Activated T-cell treated with anti-CD3 and anti-CD28 coated beads, Interleukin-2, amount 50 U/mL, for 4 hours (primary cell): ENCODE results near the gene LMNTD2. TPM values are rescaled to one million over a fixed set of nuclear protein-coding genes. Genes with fewer than 3 reads are reported as not detected.

Experiments
- ATAC-seq, 2 donors: fragments of 200-7000 bp; cut with Tn5 transposase; one replicate each; pipeline ENCODE4 v1.10.0; 2021
- DNase-seq: peaks from one replicate; pipeline ENCODE4 v3.0.0-alpha.2; 2020
- H3K27me3 Mint-ChIP-seq: one replicate; pipeline ENCODE4 v1.8.0; 2021; ENCODE audit warnings: low read depth, mixed read lengths
- H3K36me3 Mint-ChIP-seq: one replicate; pipeline ENCODE4 v1.8.0; 2022; ENCODE audit warnings: mixed read lengths; ENCODE audit not compliant: insufficient read depth
- H3K4me1 Mint-ChIP-seq: one replicate; pipeline ENCODE4 v1.8.0; 2021; ENCODE audit warnings: low read depth, mixed read lengths
- H3K4me3 Mint-ChIP-seq: one replicate; pipeline ENCODE4 v1.8.0; 2021; ENCODE audit warnings: mild to moderate bottlenecking, moderate library complexity, mixed read lengths
- H3K9me3 Mint-ChIP-seq: one replicate; pipeline ENCODE4 v1.8.0; 2021; ENCODE audit warnings: mixed read lengths
- total RNA-seq, 3 donors: library from RNA; stranded (reverse); gene quantifications; one replicate each; pipeline ENCODE4 v1.2.1, GENCODE V29; 2021

The LMNTD2 gene
- total RNA-seq, 3 donors from 2014 or later = 0.71 to 1.3 (median 1.1) TPM

DNA sequence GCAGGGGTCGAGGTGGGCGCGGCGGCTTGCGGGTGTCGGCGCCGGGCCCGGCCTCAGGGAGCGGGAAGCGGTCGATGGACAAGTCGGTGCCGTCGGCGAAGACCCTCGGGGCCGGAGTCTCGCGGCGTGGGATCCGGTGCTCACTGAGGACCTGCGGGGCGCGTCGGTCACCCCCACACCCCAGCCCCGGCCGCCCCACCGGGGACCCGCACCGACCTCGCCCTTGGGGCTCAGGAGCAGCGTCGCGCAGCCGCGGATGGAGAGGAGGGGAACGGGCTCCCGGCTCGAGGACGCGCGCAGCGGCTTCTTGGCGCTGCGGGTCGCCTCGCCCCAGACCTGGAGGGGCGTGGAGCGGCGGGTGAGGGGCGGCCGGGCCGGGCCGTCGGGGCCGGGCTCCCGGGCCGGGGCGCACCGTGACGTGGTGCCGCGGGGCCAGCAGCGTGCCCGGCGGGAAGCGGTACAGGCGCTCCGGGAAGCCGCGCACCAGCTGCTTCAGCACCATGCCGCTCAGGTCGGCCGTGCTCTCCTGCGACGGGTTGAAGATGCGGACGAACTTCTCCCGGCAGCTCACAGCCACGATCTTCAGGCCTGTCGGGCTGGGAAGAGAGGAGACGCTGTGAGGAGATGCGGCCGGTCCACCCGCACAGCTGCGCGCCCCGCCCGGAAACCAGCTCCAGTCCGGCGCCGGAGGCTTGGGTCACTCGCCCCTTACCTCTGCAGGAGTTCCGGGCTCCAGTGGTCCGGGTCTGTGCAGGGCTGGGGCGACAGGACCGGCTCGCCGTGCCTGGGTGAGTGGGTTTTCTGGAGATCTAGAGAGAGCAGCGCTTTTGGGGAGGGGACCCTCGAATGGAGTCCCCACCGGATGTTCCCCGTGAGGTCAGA, 4.5 kb downstream of the LMNTD2 start:
- Mint-ChIP-seq H3K36me3 (no peaks in the 10 kb centered on the region), H3K4me3 (no peak overlapping the region), H3K4me1 (peaks cover 5% of the 10 kb centered on the region), H3K27me3 (no peaks in the 10 kb centered on the region), H3K9me3 (no peaks in the 10 kb centered on the region)
- DNase-seq (no peak), ATAC-seq (no peak)

GRCh38 chr11:555227-555779, 5.2 kb downstream of the LMNTD2 start:
- DNase-seq = no peak
- H3K27me3 Mint-ChIP-seq = no peaks in the 10 kb centered on the region
- no peaks in the 10 kb centered on the region for H3K9me3 Mint-ChIP-seq
- ATAC-seq = peak; percentile 5 to 32
- H3K4me3 Mint-ChIP-seq = no peak overlapping the region
- H3K4me1 Mint-ChIP-seq = peaks cover 5% of the 10 kb centered on the region
- H3K36me3 Mint-ChIP-seq = no peaks in the 10 kb centered on the region

GRCh38 chr11:554428-555226, 5.9 kb downstream of the LMNTD2 start:
- DNase-seq = peak; percentile 80
- no peaks in the 10 kb centered on the region for H3K4me1 Mint-ChIP-seq
- H3K9me3 Mint-ChIP-seq = no peaks in the 10 kb centered on the region
- peak; percentile 78 to 79 for ATAC-seq
- no peak overlapping the region for H3K4me3 Mint-ChIP-seq
- no peaks in the 10 kb centered on the region for H3K27me3 Mint-ChIP-seq
- no peaks in the 10 kb centered on the region for H3K36me3 Mint-ChIP-seq

DNA sequence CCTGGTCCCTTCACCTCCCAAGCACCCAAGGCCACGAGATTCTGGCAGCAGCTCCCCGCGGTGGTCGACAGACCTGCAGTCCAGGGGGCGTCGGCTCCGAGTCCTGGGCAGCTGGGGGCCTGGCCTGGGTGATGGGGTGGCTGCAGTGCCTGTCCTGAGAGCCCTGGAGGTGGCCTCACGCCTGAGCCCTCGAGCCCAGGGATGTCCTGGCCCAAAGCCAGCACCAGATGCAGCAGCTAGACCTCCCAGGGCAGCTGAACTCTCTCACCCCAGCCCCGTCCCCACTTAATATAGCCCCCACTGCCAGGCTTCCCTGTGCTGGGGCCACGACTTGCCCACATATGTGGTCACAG, 6.6 kb downstream of the LMNTD2 start:
- no peak for DNase-seq
- ATAC-seq = no peak
- Mint-ChIP-seq H3K27me3 (no peaks in the 10 kb centered on the region), H3K4me3 (no peak overlapping the region), H3K9me3 (no peaks in the 10 kb centered on the region), H3K4me1 (no peaks in the 10 kb centered on the region), H3K36me3 (no peaks in the 10 kb centered on the region)

DNA sequence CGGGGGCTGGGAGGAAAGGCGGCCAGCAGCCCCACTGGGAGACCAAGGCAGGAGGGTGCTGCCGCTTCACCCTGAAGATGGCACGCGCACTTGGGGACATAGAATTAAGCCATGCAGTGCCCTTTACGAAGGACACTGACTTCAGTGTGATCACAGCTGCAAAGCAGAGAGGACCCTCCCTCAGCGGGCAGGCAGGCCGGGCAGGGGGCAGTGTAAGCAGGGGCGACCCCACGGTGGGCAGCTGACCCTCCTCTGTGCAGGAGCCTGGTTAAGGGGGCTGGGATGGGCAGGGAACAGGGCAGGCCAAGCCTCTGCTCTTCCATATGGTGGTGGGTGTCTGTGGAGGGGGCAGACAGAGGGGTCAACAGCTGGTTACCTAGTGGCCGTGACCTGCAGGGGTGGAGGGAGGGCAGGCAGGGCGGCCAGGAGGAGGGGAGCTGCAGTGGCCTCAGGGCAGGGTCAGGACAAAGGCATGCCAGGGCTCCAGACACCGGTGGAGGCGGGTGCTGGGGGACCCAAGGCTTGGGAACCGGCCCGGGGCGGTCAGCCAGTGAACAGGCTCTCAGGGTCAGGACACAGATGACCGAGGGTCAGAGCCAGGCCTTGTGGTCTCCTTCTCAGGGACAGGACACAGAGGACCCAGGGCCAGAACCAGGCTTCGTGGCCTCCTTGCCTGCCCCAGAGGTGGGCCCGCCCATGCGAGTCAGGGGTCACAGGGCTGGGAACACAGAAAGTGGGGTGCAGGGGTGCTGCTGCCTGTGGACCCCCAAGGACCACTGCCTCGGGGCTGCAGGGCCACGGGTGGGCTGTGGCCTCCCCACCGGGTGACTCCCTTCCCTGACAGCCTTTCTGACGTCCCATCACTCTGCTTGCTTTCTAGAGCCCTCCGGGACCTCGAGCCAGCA, 7.2 kb downstream of the LMNTD2 start:
- Mint-ChIP-seq H3K9me3 (no peaks in the 10 kb centered on the region), H3K27me3 (no peaks in the 10 kb centered on the region), H3K4me3 (peak overlapping the region; percentile 43), H3K4me1 (no peaks in the 10 kb centered on the region), H3K36me3 (no peaks in the 10 kb centered on the region)
- ATAC-seq (no peak), DNase-seq (no peak)

GRCh38 chr11:551596-551995, 8.9 kb downstream of the LMNTD2 start:
- ATAC-seq (no peak), DNase-seq (no peak)
- no peaks in the 10 kb centered on the region for H3K4me1 Mint-ChIP-seq
- no peak overlapping the region for H3K4me3 Mint-ChIP-seq
- no peaks in the 10 kb centered on the region for H3K9me3 Mint-ChIP-seq
- no peaks in the 10 kb centered on the region for H3K36me3 Mint-ChIP-seq
- no peaks in the 10 kb centered on the region for H3K27me3 Mint-ChIP-seq

GRCh38 chr11:551131-551530, 9.4 kb downstream of the LMNTD2 start:
- no peaks in the 10 kb centered on the region for H3K27me3 Mint-ChIP-seq
- no peaks in the 10 kb centered on the region for H3K9me3 Mint-ChIP-seq
- H3K36me3 Mint-ChIP-seq = no peaks in the 10 kb centered on the region
- ATAC-seq (no peak), DNase-seq (no peak)
- no peaks in the 10 kb centered on the region for H3K4me1 Mint-ChIP-seq
- no peak overlapping the region for H3K4me3 Mint-ChIP-seq

- no peaks in the 10 kb centered on the region for H3K4me1 Mint-ChIP-seq
- ATAC-seq = no peak
These were observed 9.8 kb downstream of the LMNTD2 start for GRCh38 chr11:550746-551085.

DNA sequence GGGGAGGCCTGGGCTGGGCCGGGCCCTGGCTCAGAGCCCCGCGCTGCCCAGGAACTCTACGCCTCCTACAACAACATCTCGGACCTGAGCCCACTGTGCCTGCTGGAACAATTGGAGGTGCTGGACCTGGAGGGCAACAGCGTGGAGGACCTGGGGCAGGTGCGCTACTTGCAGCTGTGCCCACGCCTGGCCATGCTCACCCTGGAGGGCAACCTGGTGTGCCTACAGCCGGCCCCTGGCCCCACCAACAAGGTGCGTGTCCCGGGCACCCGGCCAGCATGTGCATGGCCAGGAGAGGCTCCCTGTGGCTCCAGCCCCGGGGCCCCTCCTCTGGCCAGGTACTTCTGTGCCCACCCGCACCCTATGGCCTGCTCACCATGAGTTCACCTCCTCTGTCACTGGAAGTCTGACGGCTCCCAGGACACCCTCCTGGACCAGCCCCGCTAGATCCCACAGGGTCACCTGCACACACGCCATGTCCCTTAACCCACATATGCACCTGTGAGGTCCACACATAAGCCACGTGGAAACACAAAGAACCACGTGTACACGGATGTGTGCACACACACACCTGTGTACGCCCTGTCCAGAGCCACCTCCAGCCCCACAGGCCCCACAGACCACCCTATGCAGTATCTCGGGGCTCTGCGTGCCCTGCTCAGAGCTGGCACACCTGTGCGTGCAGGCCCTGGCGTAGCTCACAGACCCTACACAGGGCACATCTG, 10.4 kb downstream of the LMNTD2 start:
- ATAC-seq (no peak), DNase-seq (no peak)
- no peaks in the 10 kb centered on the region for H3K27me3 Mint-ChIP-seq
- H3K36me3 Mint-ChIP-seq = no peaks in the 10 kb centered on the region
- H3K9me3 Mint-ChIP-seq = no peaks in the 10 kb centered on the region
- no peaks in the 10 kb centered on the region for H3K4me1 Mint-ChIP-seq
- no peak overlapping the region for H3K4me3 Mint-ChIP-seq

More at GRCh38 chr11:550746-551085, 9.8 kb downstream of the LMNTD2 start:
- H3K4me3 Mint-ChIP-seq = no peak overlapping the region
- no peaks in the 10 kb centered on the region for H3K27me3 Mint-ChIP-seq
- DNase-seq = no peak
- no peaks in the 10 kb centered on the region for H3K36me3 Mint-ChIP-seq
- no peaks in the 10 kb centered on the region for H3K9me3 Mint-ChIP-seq

DNA sequence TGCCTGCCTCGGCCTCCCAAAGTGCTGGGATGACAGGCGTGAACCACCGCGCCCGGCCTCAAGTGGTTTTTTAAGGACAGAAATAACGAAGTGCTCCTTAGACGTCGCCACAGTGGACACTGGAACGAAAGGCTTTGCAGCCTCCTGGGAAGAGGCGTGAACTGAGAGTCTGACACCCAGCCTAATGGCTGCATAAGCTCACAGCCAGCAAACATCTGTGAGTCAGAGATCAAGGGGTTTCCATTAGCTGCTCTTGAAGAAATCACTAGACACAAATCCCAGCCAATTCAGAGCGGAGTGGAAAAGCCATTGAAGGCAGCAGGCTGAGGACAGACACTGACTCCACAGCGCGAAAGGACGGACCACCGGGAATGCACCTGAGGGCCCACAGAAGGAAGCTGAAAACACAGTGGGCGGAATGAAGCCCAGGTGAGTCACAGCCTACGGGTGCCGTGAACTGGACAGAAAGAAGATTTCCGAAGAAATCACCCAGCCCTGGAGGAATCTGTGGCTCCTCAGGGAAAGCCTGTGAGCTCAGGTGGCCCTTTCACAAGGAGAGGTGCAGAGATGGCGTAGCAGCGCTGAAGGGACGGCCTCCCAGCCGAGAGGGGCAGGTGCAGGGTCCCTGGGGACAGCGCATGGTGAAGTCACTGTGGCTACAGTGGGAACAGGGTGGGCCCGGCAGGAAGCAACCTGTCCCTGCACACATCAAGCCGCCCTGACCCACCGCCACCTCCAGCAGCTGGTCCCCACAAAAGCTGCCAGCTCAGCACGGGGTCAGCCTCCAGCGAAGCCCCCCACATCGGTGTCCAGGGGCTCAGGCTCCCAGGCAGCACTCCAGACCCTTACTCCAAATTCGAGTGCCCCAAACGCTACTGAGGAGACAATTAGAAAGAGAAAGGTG, 11.6 kb downstream of the LMNTD2 start:
- DNase-seq (no peak), ATAC-seq (no peak)
- no peaks in the 10 kb centered on the region for H3K27me3 Mint-ChIP-seq
- H3K4me3 Mint-ChIP-seq = no peak overlapping the region
- H3K36me3 Mint-ChIP-seq = no peaks in the 10 kb centered on the region
- H3K9me3 Mint-ChIP-seq = no peaks in the 10 kb centered on the region
- H3K4me1 Mint-ChIP-seq = no peaks in the 10 kb centered on the region

- H3K36me3 Mint-ChIP-seq = no peaks in the 10 kb centered on the region
- DNase-seq (no peak), ATAC-seq (no peak)
- H3K4me3 Mint-ChIP-seq = no peak overlapping the region
- H3K4me1 Mint-ChIP-seq = no peaks in the 10 kb centered on the region
- no peaks in the 10 kb centered on the region for H3K9me3 Mint-ChIP-seq
- H3K27me3 Mint-ChIP-seq = no peaks in the 10 kb centered on the region
These were observed 15.4 kb downstream of the LMNTD2 start for GRCh38 chr11:545171-545570.

- Mint-ChIP-seq H3K9me3 (no peaks in the 10 kb centered on the region), H3K4me3 (no peak overlapping the region), H3K4me1 (no peaks in the 10 kb centered on the region), H3K27me3 (no peaks in the 10 kb centered on the region), H3K36me3 (no peaks in the 10 kb centered on the region)
- ATAC-seq = no peak
- no peak for DNase-seq
These were observed 15.7 kb downstream of the LMNTD2 start for GRCh38 chr11:544817-545166.

GRCh38 chr11:541433-541885, 19.1 kb downstream of the LMNTD2 start:
- H3K27me3 Mint-ChIP-seq = no peaks in the 10 kb centered on the region
- H3K4me1 Mint-ChIP-seq = peaks cover 8% of the 10 kb centered on the region
- no peaks in the 10 kb centered on the region for H3K9me3 Mint-ChIP-seq
- ATAC-seq (no peak), DNase-seq (no peak)
- no peaks in the 10 kb centered on the region for H3K36me3 Mint-ChIP-seq
- H3K4me3 Mint-ChIP-seq = no peak overlapping the region
